ENCODE results near the gene PTDSS2. TPM values are rescaled to one million over a fixed set of nuclear protein-coding genes. Genes with fewer than 3 reads are reported as not detected.
A peak's percentile ranks its signal among the peaks of the same experiment; 100 is the strongest.

The PTDSS2 gene
- total and polyA plus RNA-seq, 2 of the 4 experiments (the other 2 are of a cell fraction), result 23.5 to 26.6 TPM

GRCh38 chr11:502288-503178 lies 52.5 kb downstream of the PTDSS2 start:
- no peak overlapping the region for H2AFZ ChIP-seq (replicated peaks; ENCODE audit: low read length, poor library complexity)
- no peak overlapping the region for H2BK15ac ChIP-seq (ENCODE audit: low read depth, low read length)
- H2BK120ac ChIP-seq (ENCODE audit: low read depth, low read length), result no peak overlapping the region
- no peak overlapping the region for H2BK20ac ChIP-seq (ENCODE audit: low read depth, low read length)
- intact Hi-C loops (cut with micrococcal nuclease) (no loop called here), dilution Hi-C loops (cut with HindIII; ENCODE audit: low sequenced_read_pairs, unreplicated experiment) (no loop called here), in situ Hi-C loops (cut with MboI; ENCODE audit: low sequenced_read_pairs) (no loop called here)
- H3K4me2 ChIP-seq (ENCODE audit: low read depth, low read length), result no peak overlapping the region
- no peak overlapping the region for H2BK5ac ChIP-seq (ENCODE audit: low read depth, low read length, poor library complexity, severe bottlenecking)
- H2AK5ac ChIP-seq (ENCODE audit: low read depth, low read length), result peak overlapping the region; percentile 9; the same call in 1 of the 2 replicates
- no peak for DNase-seq
- no peak overlapping the region for H3K56ac ChIP-seq (ENCODE audit: extremely low read depth, insufficient read depth, low read length)
- H3K27ac ChIP-seq (ENCODE audit: insufficient read depth, low read length), result no peak overlapping the region
- no peak overlapping the region for H3K4me3 ChIP-seq (ENCODE audit: insufficient read depth, low read depth, low read length)
- H3K27me3 ChIP-seq (ENCODE audit: control insufficient read depth, insufficient read depth, low read length), result no peaks in the 10 kb centered on the region
- no peak overlapping the region for H3K9ac ChIP-seq (ENCODE audit: low read depth, low read length)
- H3K79me1 ChIP-seq (ENCODE audit: low read depth in 1 of 2, low read length in 2 of 2), result peaks cover 28 to 78% of the 10 kb centered on the region in 2 experiments
- CTCF ChIA-PET, result no interaction called here
- no peak for ATAC-seq (ENCODE audit: low read depth)
- no peak overlapping the region for H4K91ac ChIP-seq (ENCODE audit: insufficient read depth, low read depth, low read length)
- peaks cover 42% of the 10 kb centered on the region for H3K36me3 ChIP-seq (ENCODE audit: control insufficient read depth, insufficient read depth, low read length)
- no peak overlapping the region for H3K4ac ChIP-seq (ENCODE audit: low read depth, low read length)
- H3K9me3 ChIP-seq (ENCODE audit: control insufficient read depth, insufficient read depth, low read length), result no peaks in the 10 kb centered on the region
- H3K9me1 ChIP-seq (ENCODE audit: insufficient read depth, low read length), result peaks cover 5% of the 10 kb centered on the region
- H4K5ac ChIP-seq (ENCODE audit: low read depth, low read length), result no peak overlapping the region
- H4K8ac ChIP-seq (ENCODE audit: low read depth in 2 of 2, low read length in 2 of 2), result no peak overlapping the region
- H2AK9ac ChIP-seq (replicated peaks; ENCODE audit: low read depth, low read length, poor library complexity), result no peak overlapping the region
- peak overlapping the region; percentile 29; the same call in 1 of the 2 replicates for H3K23ac ChIP-seq (ENCODE audit: low read depth, low read length)
- peaks cover 9% of the 10 kb centered on the region; the same call in 1 of the 2 replicates for H3K4me1 ChIP-seq (ENCODE audit: control insufficient read depth, insufficient read depth, low read length)
- 94% methylated on average over 3 of the region's 10 CpGs; no CpG with 5 or more reads in 1 of the 2 experiments for WGBS, 2 experiments (ENCODE audit: extremely low coverage in 2 of 2, insufficient read length in 1 of 2)
- peaks cover 18% of the 10 kb centered on the region for H4K20me1 ChIP-seq (ENCODE audit: insufficient read depth, low read length)
- POLR2A ChIA-PET (ENCODE audit: unreplicated experiment), result no interaction called here
- no TSS peak for BruUV-seq (replicated peaks)
- TF ChIP-seq SMC3 (IDR thresholded peaks at IDR 0.05; ENCODE audit: low read depth, low read length), result no peak
- no peak for TF ChIP-seq MAZ (IDR thresholded peaks at IDR 0.05; ENCODE audit: borderline replicate concordance, low read depth, low read length)
- TF ChIP-seq CTCF (conservative IDR thresholded peaks at IDR 0.05; ENCODE audit: low read depth, low read length), result no peak
- no peak for TF ChIP-seq RAD21 (IDR thresholded peaks at IDR 0.05; ENCODE audit: low read length)
- no peak for TF ChIP-seq RCOR1 (IDR thresholded peaks at IDR 0.05; ENCODE audit: insufficient replicate concordance, low read length)
- TF ChIP-seq POLR2A (IDR thresholded peaks at IDR 0.05; ENCODE audit: low read depth, low read length), result no peak
- no peak for TF ChIP-seq USF2 (IDR thresholded peaks at IDR 0.05; ENCODE audit: low read depth, low read length)
- no peak for TF ChIP-seq RFX5 (IDR thresholded peaks at IDR 0.05; ENCODE audit: low read depth, low read length)
- TF ChIP-seq ELK1 (IDR thresholded peaks at IDR 0.05; ENCODE audit: borderline replicate concordance, low read depth, low read length), result no peak
- no peak for TF ChIP-seq FOS (IDR thresholded peaks at IDR 0.05; ENCODE audit: low read depth, low read length)
- no peak for TF ChIP-seq MAFK (IDR thresholded peaks at IDR 0.05; ENCODE audit: low read depth, low read length)
- TF ChIP-seq CEBPB (IDR thresholded peaks at IDR 0.05; ENCODE audit: low read depth, low read length), result no peak
- no peak overlapping the region for H3K14ac ChIP-seq (replicated peaks; ENCODE audit: low read depth, low read length)
- H3K18ac ChIP-seq (ENCODE audit: low read depth, low read length), result no peak overlapping the region
